Activated CD8-positive, alpha-beta memory T cell treated with anti-CD3 and anti-CD28 coated beads, Interleukin-2, amount 50 U/mL, for 48 hours (primary cell): ENCODE data around the gene TYW1.
A peak's percentile ranks its signal among the peaks of the same experiment; 100 is the strongest.
"Not testable (repeated sequence)": the region's sequence is repeated elsewhere in the genome, so short reads cannot be mapped to it uniquely, and the experiment has no call there.

ENCODE experiments used
- DNase-seq: peaks from one replicate; pipeline ENCODE4 v3.0.0-alpha.2; 2020

Gene TYW1, protein sequence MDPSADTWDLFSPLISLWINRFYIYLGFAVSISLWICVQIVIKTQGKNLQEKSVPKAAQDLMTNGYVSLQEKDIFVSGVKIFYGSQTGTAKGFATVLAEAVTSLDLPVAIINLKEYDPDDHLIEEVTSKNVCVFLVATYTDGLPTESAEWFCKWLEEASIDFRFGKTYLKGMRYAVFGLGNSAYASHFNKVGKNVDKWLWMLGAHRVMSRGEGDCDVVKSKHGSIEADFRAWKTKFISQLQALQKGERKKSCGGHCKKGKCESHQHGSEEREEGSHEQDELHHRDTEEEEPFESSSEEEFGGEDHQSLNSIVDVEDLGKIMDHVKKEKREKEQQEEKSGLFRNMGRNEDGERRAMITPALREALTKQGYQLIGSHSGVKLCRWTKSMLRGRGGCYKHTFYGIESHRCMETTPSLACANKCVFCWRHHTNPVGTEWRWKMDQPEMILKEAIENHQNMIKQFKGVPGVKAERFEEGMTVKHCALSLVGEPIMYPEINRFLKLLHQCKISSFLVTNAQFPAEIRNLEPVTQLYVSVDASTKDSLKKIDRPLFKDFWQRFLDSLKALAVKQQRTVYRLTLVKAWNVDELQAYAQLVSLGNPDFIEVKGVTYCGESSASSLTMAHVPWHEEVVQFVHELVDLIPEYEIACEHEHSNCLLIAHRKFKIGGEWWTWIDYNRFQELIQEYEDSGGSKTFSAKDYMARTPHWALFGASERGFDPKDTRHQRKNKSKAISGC

DNA sequence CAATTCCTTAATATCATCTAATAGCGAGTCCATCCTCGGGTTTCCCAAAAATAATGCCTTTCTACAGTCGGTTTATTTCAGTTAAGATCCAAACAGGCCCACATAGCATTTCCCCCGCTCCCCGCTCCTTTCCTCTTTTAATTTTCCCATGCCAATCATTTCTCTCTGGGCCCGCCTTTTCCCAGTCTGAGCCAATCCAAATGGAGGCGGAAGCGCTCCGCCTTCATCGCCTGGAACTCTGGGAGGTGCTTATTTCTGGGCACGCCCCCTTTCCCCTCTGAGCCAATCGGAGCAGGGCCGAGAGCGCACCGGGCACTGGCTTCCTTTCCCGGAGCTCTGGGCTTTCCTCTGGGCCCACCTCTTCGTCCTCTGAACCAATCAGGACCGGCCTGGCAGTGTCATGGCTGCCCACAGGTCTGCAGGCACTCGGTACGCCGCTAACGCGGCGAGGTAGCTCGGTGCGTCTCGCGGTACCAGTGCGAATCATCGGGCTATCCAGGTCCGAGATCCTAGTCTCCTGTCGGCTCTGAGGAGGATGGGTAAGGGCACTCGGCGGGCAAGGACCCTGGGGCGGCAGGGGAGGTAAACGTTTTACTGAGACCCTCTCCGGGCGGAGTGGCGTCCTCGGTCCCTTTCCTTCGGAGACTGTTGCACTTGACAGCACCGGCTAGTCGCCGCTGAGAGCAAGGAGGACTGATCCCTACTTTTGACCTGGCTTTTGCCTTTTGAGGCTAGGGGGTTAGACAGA, at the start of gene TYW1:
Gene TYW1 (plus strand): TSS at position 390 of the 748 bp plus-strand sequence. CDS start 146 bp downstream, at position 536.
- peak; percentile 97 for DNase-seq

DNA sequence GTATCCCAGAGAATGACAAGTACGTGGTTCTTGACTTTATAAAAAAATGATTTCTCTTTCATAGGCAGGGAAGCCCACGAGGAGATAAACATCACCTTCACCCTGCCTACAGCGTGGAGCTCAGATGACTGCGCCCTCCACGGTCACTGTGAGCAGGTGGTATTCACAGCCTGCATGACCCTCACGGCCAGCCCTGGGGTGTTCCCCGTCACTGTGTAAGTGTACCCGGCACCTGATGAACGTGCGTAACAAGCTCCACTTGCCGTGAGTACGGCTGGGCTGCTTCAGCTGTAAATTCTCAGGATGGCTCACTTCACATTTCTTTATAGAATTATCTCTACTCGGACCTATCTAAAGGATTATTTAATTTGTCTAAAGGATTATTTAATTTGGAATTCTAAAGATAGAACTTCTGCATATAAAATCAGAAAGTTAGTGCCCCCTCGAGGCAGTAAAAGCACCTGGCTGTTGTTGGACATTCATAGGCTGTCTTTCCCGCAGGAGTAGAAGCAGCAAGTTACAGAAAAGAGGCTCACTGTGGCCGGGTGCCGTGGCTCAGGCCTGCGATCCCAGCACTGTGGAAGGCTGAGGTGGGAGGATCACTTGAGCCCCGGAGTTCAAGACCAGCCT, 48.0 kb upstream of the TYW1 start:
- DNase-seq = no peak

DNA sequence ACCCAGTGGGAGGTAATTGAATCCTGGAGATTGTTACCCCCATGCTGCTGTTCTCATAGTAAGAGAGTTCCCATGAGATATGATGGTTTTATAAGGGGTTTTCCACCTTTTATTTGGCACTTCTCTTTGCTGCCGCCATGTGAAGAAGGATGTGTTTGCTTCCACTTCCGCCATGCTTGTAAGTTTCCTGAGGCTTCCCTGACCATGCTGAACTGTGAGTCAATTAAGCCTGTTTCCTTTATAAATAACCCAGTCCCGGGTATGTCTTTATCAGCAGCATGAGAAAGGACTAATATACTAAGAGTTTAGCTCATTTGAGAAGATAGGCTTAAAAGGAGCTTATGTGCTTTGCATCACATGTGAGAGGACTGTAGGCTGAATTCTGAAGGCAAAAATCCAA, 46.3 kb upstream of the TYW1 start:
- DNase-seq = no peak

DNA sequence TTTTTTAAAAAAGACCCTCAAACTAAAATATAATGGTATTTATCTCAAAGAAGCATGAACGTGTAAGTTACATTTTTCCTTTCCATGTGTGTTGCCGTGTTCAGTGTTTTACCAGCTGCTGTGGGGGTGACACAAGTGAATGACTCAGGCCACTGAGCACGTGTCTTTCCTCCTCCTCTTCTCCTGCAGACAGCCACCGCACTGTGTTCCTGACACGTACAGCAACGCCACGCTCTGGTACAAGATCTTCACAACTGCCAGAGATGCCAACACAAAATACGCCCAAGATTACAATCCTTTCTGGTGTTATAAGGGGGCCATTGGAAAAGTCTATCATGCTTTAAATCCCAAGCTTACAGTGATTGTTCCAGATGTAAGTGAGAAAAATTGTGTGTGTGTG, 45.9 kb upstream of the TYW1 start:
- DNase-seq = no peak

DNA sequence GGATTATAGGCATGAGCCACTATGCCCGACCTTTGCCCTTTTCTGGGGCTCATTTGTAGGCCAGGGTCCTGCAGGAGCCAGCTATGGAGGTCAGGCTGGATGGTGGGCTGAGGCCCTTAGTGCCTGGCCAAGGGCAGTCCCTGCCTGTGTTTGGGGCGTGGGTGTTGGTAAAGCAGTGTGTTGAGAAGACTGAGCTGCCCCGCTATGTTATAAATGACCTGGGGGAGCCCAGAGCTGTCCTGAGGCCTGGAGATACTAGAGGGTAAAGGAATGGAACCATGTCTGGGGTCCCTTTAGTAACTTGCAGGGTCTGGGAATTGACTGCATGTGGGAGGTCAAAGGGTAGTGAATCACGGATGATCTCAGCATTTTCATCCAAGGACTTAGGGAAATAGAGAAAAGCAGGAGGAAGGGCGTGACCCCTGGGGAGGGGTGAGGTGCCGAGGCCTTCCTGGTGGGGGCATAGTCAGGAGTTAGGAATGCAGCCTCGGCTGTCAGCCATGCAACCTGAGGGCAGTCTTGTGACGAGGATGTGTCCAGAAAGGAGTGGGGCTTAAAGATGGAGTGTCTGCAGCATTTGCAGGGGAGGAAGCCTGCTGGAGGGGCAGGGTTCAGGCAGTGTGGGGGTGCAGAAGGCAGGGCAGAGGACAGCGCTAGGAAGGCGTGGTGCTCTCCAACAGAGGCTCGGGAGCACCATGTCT, 44.1 kb upstream of the TYW1 start:
- no peak for DNase-seq

DNA sequence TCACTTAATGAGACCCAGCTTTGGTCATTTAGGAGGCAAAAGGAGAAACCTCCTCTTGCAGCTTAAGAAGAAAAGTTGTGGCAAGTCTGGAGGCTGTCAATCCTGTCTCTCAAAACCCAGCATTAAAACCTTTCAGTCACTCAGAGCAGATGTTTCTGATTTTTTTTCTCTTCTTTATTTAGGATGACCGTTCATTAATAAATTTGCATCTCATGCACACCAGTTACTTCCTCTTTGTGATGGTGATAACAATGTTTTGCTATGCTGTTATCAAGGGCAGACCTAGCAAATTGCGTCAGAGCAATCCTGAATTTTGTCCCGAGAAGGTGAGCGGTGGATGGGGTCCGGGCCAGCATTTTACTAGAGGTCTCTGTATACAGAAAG, 43.6 kb upstream of the TYW1 start:
- no peak for DNase-seq

DNA sequence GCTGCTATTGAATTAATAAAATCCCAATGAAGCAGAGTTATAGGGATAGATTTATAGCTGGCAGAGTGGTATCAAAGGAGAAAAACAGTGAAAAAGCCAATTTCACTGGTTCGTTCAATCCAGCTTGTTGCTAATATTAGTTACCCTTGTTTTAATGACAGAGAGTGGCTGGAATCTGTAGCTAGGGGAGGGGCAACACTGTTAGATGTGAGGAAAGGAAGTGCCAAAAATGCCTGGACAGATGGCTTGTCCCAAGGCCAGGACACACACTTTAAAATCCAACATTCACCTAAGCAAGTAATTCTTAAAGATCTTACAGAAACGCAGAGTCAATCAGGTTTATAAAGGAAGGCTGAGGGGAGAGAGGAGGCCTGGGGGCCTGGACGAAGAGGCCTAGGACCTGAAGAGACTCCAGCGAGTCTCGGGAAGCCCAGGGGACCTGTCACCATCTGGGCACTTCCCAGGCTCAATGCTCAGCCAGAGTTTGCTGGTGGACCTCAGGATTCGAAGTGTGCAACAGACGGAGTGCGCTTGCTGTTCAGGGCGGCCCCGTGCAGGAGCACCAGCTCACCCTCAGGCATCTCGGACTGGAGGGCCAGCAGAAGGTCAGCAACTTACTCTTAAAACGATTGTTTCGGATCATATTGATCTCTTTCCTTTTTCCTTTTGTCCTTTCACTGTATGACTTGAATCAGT, 38.9 kb upstream of the TYW1 start:
- DNase-seq = no peak

DNA sequence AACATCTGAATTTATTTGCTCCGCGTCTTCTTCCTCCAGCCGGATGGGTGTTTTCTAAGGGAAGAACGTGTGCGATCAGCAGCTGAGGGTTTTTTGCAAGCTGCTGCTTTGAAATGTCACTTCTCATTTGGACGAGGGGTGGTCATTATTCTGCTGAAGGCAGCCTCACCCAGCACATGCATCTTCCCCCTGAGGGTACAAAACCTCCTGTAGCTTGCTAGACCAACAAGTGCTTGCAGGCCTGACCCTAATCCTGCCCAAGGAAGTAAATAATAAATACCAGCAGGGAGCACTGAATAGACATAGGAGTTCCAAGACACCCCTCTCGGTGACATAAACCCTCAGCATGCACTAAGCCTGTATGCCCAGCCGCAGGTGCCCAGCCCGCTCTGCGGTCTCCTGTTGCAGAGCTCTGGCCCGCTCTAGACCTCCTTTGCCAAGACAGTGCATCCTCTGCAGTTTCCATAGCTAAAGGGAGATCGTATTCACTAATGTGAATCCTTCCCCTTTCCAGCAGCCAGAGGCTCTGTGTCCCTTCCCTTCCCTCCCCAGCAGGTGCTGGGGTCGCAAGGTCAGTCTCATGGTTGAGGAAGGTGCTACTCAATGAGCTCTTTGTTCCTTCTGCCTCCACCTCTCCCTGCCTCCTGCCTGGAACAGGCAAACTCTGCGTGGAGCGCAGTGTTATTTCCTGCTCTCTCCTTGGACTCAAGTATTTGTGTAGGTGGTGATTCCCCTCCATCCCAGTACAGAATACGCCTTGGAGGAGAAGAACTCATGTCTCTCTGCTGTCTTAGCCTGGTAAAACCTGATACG, 37.9 kb upstream of the TYW1 start:
- no peak for DNase-seq

DNA sequence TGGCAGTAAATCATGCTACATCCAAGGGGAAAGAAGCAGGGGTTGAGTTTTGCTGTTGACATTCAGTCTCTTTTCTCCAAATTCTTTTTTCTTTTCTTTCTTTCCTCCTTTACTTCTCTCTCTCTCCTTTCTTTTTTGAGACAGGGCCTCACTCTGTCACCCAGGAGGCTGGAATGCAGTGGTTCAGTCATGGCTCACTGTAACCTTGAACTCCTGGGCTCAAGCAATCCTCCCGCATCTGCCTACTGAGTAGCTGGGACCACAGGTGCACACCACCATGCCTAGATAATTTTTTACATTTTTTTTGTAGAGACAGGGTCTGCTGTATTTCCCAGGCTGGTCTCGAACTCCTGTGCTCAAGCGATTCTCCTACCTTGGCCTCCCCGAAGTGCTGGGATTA, 36.4 kb upstream of the TYW1 start:
- no peak for DNase-seq

DNA sequence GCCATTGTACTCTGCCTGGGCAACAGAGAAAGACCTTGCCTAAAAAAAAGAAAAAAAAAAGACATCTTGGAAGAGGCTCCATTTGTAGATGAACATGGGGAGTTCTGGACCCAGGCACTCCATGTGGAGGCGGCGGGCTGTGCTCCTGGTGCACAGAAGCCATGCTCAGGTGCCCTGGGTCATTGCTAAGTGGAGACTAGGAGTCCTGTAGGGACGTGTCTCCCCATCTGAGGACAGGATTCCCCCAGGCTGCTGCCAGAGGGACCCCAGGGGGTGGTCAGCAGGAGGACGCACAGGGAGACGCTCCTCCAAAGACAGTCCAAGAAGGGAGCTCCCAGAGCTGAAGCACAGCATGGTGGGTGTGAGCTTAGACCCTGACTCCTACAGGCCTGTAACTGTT, 35.5 kb upstream of the TYW1 start:
- DNase-seq = no peak

DNA sequence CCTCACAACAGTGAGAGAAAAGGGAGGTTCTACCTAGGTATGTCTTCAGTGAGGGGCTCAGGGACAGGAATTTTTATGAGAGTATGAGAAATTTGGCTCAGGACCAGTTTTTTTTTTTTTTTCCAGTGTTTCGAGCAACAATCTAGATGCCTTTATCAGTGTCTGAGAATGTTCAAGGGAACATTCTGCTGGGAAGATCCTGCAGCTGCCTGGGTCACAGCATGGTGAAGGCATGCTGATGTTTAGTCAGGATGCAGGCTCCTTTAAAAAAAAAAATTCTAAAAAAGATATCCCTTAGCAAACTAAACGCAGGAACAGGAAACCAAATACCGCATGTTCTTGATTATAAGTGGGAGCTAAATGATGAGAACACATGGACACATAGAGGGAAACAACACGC, 32.2 kb upstream of the TYW1 start:
- no peak for DNase-seq

DNA sequence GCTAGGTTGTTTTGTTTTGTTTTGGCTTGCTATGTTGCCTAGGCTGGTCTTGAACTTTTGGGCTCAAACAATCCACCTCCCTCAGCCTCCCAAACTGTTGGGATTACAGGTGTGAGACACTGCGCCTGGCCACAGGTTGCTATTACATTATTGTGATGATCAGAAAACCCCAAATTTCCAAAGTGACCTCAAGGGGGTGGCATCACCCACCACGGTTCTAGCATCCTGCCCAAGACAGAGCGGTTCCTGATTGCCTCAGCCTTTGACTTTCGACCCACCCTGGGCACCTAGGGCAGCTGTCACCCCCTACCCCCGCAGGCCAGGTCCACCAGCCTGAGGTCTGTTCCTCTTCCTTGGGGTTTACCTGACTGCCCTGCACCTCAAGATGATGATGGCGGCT, 29.6 kb upstream of the TYW1 start:
- no peak for DNase-seq

DNA sequence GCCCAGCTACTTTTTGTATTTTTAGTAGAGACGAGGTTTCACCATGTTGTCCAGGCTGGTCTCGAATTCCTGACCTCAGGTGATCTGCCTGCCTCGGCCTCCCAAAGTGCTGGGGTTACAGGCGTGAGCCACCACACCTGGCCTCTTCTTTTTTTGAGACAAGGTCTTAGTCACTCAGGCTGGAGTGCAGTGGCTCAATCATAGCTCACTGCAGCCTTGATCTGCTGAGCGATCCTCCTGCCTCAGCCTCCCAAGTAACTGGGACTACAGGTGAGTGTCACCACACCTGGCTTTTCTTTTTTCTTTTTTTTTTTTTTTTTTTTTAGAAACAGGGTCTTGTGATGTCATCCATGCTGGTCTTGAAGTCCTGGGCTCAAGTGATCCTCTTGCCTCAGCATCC, 27.6 kb upstream of the TYW1 start:
- not testable (repeated sequence) for DNase-seq

DNA sequence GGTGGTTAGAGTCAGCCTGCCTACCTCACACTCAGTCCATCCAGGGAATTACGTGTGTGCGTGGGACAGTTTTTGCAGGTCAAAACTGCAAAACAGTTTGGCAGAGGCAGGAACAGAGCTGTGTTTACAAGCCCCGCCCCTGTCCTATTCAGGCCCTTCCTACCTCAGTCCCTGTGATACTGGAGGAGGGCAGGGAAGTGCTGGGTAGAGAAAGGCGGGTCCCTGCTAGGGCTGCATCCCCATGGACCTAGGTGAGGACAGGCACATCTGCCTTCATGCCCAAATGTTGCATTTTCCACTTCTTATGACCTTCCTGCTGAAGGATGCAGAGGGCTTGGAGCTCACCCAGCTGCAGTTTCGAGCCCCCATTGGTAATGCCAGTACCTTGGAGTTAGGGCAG, 26.3 kb upstream of the TYW1 start:
- no peak for DNase-seq

DNA sequence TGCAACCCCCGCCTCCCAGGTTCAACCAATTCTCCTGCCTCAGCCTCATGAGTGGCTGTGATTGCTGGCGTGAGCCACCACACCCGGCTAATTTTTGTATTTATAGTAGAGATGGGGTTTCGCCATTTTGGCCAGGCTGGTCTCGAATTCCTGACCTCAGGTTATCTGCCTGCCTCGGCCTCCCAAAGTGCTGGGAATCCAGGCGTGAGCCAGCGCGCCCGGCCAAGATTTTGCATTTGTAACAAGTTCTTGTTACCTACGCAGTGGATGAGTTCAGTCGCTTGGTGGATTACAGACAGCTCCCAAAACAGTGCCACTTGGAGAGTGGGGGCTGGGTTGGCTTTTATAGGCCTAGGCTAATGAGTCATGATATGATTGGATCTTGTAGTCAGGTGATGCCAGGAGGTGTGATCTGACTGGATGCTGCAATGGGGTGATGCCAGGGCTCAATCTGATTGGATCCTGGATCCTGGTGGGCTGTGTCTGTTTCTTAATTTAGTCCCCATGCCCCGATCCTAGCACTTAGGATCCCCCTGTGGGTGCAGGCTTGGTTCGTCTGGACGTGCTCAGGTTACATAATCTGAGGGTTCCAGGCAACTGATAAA, 21.5 kb upstream of the TYW1 start:
- DNase-seq = no peak

DNA sequence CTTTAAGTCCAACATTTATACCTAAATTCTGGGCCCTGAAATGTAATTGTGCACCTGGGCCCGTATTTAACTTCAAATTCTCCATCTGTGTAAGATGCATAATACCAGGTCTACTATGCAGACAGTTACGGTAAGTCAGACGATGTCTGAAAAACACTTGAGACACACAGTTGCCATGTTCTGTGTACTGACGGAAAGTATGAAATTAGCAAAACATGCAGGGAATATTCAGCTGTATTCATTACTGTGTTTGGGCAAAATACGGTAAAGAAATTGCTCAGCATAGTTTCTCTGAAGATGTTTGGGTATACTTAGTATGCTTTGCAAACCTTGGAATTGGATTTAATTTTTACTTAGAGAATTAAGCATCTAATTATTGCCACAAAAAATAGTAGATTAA, 18.3 kb upstream of the TYW1 start:
- not testable (repeated sequence) for DNase-seq

DNA sequence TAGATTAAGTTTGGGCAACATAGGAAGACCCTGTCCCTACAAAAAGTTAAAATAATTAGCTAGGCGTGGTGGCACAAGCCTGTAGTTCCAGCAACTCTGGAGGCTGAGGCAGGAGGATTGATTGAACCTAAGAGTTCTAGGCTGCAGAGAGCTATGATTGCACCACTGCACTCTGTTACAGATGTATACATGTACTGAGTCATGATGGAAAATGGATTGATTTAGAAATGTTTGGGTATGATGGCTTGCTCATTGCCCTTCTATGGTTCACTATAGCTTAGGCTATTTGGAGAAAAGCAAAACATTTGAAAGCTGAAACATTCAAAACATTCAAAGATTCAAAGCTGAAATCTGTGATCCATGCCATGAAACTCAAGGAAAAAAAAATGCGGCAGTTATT, 17.6 kb upstream of the TYW1 start:
- not testable (repeated sequence) for DNase-seq

DNA sequence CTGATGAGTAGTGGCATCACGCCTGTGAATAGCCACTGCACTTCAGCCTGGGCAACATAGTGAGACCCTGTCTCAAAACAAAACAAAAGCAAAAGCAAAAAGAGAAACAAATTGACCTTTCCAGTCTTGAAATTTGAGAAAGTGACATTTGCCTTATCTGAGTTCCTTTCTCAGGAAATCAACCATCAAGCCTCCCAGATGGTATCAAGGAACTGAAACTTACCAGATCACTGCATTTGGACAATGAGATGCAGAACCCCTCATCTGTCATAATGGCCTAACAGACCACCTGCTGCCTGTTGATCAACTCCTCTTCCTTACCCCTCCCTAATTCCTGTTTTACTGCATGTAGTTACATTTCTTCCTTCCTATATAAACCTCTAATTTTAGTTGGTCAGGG, 16.3 kb upstream of the TYW1 start:
- DNase-seq = peak; percentile 1

DNA sequence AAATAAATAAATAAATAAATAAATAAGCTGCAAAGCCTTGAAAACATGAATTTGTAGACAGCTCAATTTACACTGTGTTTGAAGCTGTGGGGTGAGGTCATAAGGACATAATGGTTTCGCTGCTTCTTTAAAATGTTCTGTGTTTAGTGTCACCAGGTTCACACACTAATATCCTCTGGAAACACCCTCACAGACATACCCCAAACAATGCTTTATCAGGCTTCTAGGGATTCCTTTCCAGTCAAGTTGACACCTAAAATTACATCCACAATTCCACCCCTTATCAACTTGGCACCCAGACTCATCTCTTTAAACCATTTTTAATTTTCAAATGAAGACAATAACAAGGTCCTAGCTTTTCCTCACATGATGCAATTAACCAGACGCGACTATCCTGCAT, 7.1 kb upstream of the TYW1 start:
- DNase-seq = not testable (repeated sequence)

DNA sequence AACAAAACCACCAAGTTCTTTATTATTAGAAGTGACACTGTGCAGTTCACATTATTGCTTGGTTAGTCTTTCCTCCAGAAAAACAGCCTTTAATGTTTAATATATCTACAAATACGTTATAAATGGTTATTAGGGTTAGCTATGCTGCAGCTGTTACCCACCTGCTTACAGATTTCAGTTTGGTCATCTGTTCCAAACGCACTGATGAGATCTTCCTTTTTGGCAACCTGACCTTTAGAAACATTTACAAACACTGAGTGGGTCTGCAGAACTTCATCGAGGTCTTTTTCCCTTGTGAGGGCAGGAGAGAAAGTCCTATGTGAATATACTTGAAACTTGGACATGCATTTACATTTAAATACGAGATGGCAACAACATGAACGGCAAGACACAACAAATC, 2.6 kb upstream of the TYW1 start:
- not testable (repeated sequence) for DNase-seq

DNA sequence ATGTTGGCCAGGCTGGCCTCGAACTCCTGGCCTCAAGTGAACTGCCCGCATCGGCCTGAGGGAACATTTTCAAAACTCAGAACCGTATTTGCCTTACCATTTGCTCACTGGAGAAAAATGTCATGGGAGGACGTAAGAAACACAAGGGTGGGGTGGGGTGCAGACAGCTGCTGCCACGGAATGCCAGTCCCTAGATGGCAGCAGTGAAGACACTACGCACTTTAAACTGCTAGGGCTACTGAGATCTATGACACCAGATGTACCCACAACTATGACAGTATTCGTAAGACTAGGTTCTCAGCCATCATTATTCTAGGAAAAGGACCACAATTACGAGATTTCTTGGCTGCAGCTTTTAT, 2.0 kb upstream of the TYW1 start:
- peak; percentile 54 for DNase-seq
